Osteoblast (primary cell): ENCODE measurements around the gene ARMC7. TPM values are rescaled to one million over a fixed set of nuclear protein-coding genes. Genes with fewer than 3 reads are reported as not detected.

Source experiments
- DNase-seq: peaks from one replicate; pipeline ENCODE4 v3.0.0; 2011; ENCODE audit warnings: low spot score, mixed read lengths; ENCODE audit not compliant: insufficient read length; ENCODE audit errors: missing footprints
- H2AFZ ChIP-seq: 2 replicates; pipeline ENCODE4 v1.6.0; 2011; ENCODE audit warnings: mild to moderate bottlenecking, low read length
- H3K27ac ChIP-seq: 2 replicates; pipeline ENCODE4 v1.5.1; 2011; ENCODE audit warnings: mild to moderate bottlenecking, low read depth, low read length, moderate library complexity
- H3K27me3 ChIP-seq: 2 replicates; pipeline ENCODE4 v1.6.0; 2012; ENCODE audit warnings: mild to moderate bottlenecking, control low read depth, inconsistent platforms, low read length, moderate library complexity; ENCODE audit not compliant: insufficient read depth
- H3K36me3 ChIP-seq: 2 replicates; pipeline ENCODE4 v1.5.1; 2011; ENCODE audit warnings: mild to moderate bottlenecking, low read length, control low read depth, moderate library complexity; ENCODE audit not compliant: insufficient read depth
- H3K4me1 ChIP-seq: 2 replicates; pipeline ENCODE4 v1.5.1; 2011; ENCODE audit warnings: mild to moderate bottlenecking, low read length, control low read depth, moderate library complexity; ENCODE audit not compliant: insufficient read depth
- H3K4me2 ChIP-seq: 2 replicates; pipeline ENCODE4 v1.6.0; 2011; ENCODE audit warnings: mild to moderate bottlenecking, low read length; ENCODE audit not compliant: insufficient read depth
- H3K4me3 ChIP-seq: fragments of 200-600 bp; sonication (generic); 3 replicates; pipeline ENCODE4 v1.5.1; 2012; ENCODE audit warnings: mild to moderate bottlenecking, low read length, inconsistent platforms; ENCODE audit not compliant: insufficient read depth
- H3K79me2 ChIP-seq: 2 replicates; pipeline ENCODE4 v1.6.0; 2012; ENCODE audit warnings: mild to moderate bottlenecking, low read length, control low read depth, inconsistent platforms; ENCODE audit not compliant: insufficient read depth
- H3K9me3 ChIP-seq: 2 replicates; pipeline ENCODE4 v1.5.1; 2011; ENCODE audit warnings: low read depth, low read length, control low read depth
- H4K20me1 ChIP-seq: 2 replicates; pipeline ENCODE4 v1.6.0; 2012; ENCODE audit warnings: mild to moderate bottlenecking, low read length, control low read depth; ENCODE audit not compliant: insufficient read depth
- CTCF ChIP-seq: IDR thresholded peaks from 2 replicates; pipeline ENCODE4 v1.5.1; 2011; ENCODE audit warnings: mild to moderate bottlenecking, low read depth, low read length, moderate library complexity; ENCODE audit errors: extremely low read depth
- total RNA-seq: library from RNA; depleted of rRNA; stranded (reverse); fragments of >200 nt; gene quantifications from 2 replicates; pipeline ENCODE4 v1.2.3, GENCODE V29; 2012

Gene ARMC7
- total RNA-seq, 1 donor = 3.3 TPM

GRCh38 chr17:75097865-75098264 is 11.9 kb upstream of the ARMC7 start:
- Histone ChIP-seq H3K27me3 (no peaks in the 10 kb centered on the region), H4K20me1 (no peaks in the 10 kb centered on the region), H3K9me3 (no peaks in the 10 kb centered on the region), H3K4me3 (no peak overlapping the region), H3K4me1 (peaks cover 6% of the 10 kb centered on the region), H3K79me2 (peaks cover 6% of the 10 kb centered on the region), H3K4me2 (no peak overlapping the region), H3K36me3 (peaks cover 20% of the 10 kb centered on the region), H3K27ac (no peak overlapping the region), H2AFZ (no peak overlapping the region)
- DNase-seq = peak; percentile 73
- TF ChIP-seq CTCF = no peak

- no peaks in the 10 kb centered on the region for H4K20me1 ChIP-seq
- peaks cover 6% of the 10 kb centered on the region for H3K4me1 ChIP-seq
- no peak for TF ChIP-seq CTCF
- H3K4me2 ChIP-seq = no peak overlapping the region
- H3K79me2 ChIP-seq = no peaks in the 10 kb centered on the region
- H3K36me3 ChIP-seq = peaks cover 20% of the 10 kb centered on the region
- H3K27me3 ChIP-seq = no peaks in the 10 kb centered on the region
- no peaks in the 10 kb centered on the region for H3K9me3 ChIP-seq
- peak; percentile 52 for DNase-seq
- no peak overlapping the region for H3K27ac ChIP-seq
- no peak overlapping the region for H2AFZ ChIP-seq
- H3K4me3 ChIP-seq = no peak overlapping the region
Observed at GRCh38 chr17:75098861-75099260, 10.9 kb upstream of the ARMC7 start.

- Histone ChIP-seq H3K4me1 (peaks cover 6% of the 10 kb centered on the region), H3K4me2 (no peak overlapping the region), H3K9me3 (no peaks in the 10 kb centered on the region), H3K27me3 (no peaks in the 10 kb centered on the region), H4K20me1 (no peaks in the 10 kb centered on the region), H3K27ac (no peak overlapping the region), H3K36me3 (peaks cover 23% of the 10 kb centered on the region), H3K79me2 (no peaks in the 10 kb centered on the region), H2AFZ (no peak overlapping the region), H3K4me3 (no peak overlapping the region)
- TF ChIP-seq CTCF = no peak
- peak; percentile 60 for DNase-seq
Observed at GRCh38 chr17:75099881-75100595, 9.7 kb upstream of the ARMC7 start.

GRCh38 chr17:75102385-75102821 is 7.4 kb upstream of the ARMC7 start:
- H3K4me1 ChIP-seq = no peaks in the 10 kb centered on the region
- peaks cover 23% of the 10 kb centered on the region for H3K36me3 ChIP-seq
- H3K4me2 ChIP-seq = no peak overlapping the region
- no peak for TF ChIP-seq CTCF
- H2AFZ ChIP-seq = no peak overlapping the region
- H3K79me2 ChIP-seq = no peaks in the 10 kb centered on the region
- DNase-seq = no peak
- no peaks in the 10 kb centered on the region for H3K9me3 ChIP-seq
- no peak overlapping the region for H3K4me3 ChIP-seq
- H3K27ac ChIP-seq = no peak overlapping the region
- no peaks in the 10 kb centered on the region for H4K20me1 ChIP-seq
- H3K27me3 ChIP-seq = no peaks in the 10 kb centered on the region
